SK-N-SH (cell line): ENCODE measurements around the gene NOXA1.

Source experiments
- CHD2 ChIP-seq: fragments of 150-350 bp; IDR thresholded peaks from 2 replicates; pipeline ENCODE4 v1.6.1; 2018; ENCODE audit warnings: low read length; ENCODE audit not compliant: partially characterized antibody
- CTCF ChIP-seq: fragments of 200-600 bp; sonication (generic); IDR thresholded peaks from 2 replicates; pipeline ENCODE4 v1.6.1; 2017; ENCODE audit warnings: antibody characterized with exemption, mild to moderate bottlenecking, moderate library complexity
- EP300 ChIP-seq, 2 experiments: IDR thresholded peaks; 2 replicates each; pipeline versions ENCODE4 v1.4.0 to v1.6.1; 2012; ENCODE audit warnings: borderline replicate concordance in 1 of 2, low read depth in 1 of 2, low read length in 1 of 2
- MAX ChIP-seq: IDR thresholded peaks from 2 replicates; pipeline ENCODE4 v1.4.0; 2012; ENCODE audit warnings: low read depth
- NRF1 ChIP-seq: IDR thresholded peaks from 2 replicates; pipeline ENCODE4 v1.6.1; 2012; ENCODE audit warnings: low read depth, mild to moderate bottlenecking, low read length
- REST ChIP-seq: IDR thresholded peaks from 2 replicates; pipeline ENCODE4 v1.6.1; 2012; ENCODE audit warnings: mild to moderate bottlenecking, low read depth, low read length, moderate library complexity
- SMC3 ChIP-seq: IDR thresholded peaks from 2 replicates; pipeline ENCODE4 v1.6.1; 2012; ENCODE audit warnings: low read depth, low read length, improper control_type of control experiment
- TAF1 ChIP-seq: IDR thresholded peaks from 2 replicates; pipeline ENCODE4 v1.6.1; 2012; ENCODE audit warnings: low read depth, mild to moderate bottlenecking, low read length, moderate library complexity, borderline replicate concordance
- YY1 ChIP-seq: IDR thresholded peaks from 2 replicates; pipeline ENCODE4 v1.4.0; 2012; ENCODE audit warnings: low read depth, mild to moderate bottlenecking

GRCh38 chr9:137435381-137435891 lies 12.2 kb downstream of the NOXA1 start:
- TF ChIP-seq CTCF (no peak), NRF1 (no peak), EP300 (IDR thresholded peaks at IDR 0.05; ENCODE audit: borderline replicate concordance in 1 of 2, low read depth in 1 of 2, low read length in 1 of 2) (no peak), REST (no peak), CHD2 (no peak), SMC3 (no peak), TAF1 (no peak), YY1 (no peak), MAX (no peak)
